Right atrium auricular region (tissue), 2 donors: ENCODE data around the gene CALM1. TPM values are rescaled to one million over a fixed set of nuclear protein-coding genes. Genes with fewer than 3 reads are reported as not detected.

Source experiments
- DNase-seq: peaks from one replicate; pipeline ENCODE4 v3.0.0-alpha.2; 2019; ENCODE audit warnings: low spot score
- H3K27ac ChIP-seq, 2 donors: fragments of 200-600 bp; sonication (generic); 1 replicate in 1 of 2; 2 replicates in 1 of 2; pipeline ENCODE4 v1.5.1; 2016 to 2019
- H3K27me3 ChIP-seq, 2 donors: fragments of 200-600 bp; sonication (generic); one replicate each; pipeline versions ENCODE4 v1.5.1 to v1.6.0; 2017 to 2019
- H3K36me3 ChIP-seq: fragments of 200-600 bp; sonication (generic); one replicate; pipeline ENCODE4 v1.5.1; 2016
- H3K4me1 ChIP-seq, 2 donors: fragments of 200-600 bp; sonication (generic); one replicate each; pipeline versions ENCODE4 v1.5.1 to v1.6.0; 2017 to 2019
- H3K4me3 ChIP-seq, 2 donors: fragments of 200-600 bp; sonication (generic); 1 replicate in 1 of 2; 2 replicates in 1 of 2; pipeline ENCODE4 v1.5.1; 2017 to 2019; ENCODE audit warnings: mild to moderate bottlenecking in 1 of 2, moderate library complexity in 1 of 2
- H3K9me3 ChIP-seq, 2 donors: fragments of 200-600 bp; sonication (generic); one replicate each; pipeline ENCODE4 v1.5.1; 2019
- total RNA-seq, 2 donors: library from RNA; depleted of rRNA; stranded (reverse); fragments of >200 nt; gene quantifications; one replicate each; pipeline ENCODE4 v1.1.0, GENCODE V29; 2016
- TF ChIP-seq, protein P1 (sequence below), 2 donors: fragments of 200-600 bp; sonication (generic); IDR thresholded peaks; one replicate each; pipeline ENCODE4 v1.5.1; 2019; ENCODE audit warnings: antibody characterized with exemption in 2 of 2

Gene CALM1
- total RNA-seq, 2 donors from 2014 or later, result 409 to 443 TPM

DNA sequence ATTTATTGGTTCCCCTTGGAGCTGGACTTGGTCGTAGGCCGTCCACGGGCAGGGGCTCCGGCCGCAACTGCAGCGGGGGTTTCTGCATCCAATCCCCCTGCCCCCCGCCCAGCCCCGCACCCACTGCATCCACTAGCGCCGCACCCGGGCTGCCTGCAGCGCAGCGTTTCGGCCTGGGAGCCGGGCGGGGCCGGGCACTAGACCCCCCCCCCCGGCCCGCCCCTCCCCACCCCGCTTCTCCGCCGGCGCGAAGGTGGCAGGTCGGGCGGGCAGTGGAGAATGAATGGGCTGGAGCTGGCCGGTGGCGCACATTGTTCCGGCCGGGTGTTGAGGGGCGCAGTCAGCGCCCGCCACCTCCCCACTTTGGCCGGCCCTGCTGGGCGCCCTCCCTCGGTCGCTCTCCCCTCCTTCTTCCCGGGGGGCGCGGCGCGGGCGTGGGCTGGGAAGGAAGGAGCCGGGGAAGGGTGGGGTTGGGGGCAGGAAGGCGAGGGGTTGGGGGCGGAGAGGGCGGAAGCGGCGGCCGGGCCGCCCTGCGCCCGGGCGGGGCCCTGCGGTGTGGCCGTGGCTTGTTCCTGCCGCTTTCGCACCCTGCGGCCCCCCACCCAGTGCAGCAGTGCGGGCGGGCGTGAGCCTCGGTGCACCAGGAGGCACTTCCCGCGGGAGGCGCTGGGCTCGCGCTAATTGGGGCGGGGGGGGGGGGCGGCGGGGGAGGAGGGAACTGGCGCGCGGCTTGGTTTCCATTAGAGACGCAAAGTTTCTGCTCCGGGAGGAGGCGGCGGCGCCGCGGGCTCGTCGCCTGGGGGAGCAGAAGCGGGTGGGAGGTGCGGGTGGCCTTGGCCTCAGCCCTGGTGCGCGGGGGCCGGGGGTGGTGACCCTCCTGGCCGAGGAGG is 841 bp downstream of the CALM1 start:
- H3K9me3 ChIP-seq, result no peaks in the 10 kb centered on the region
- no peaks in the 10 kb centered on the region for H3K27me3 ChIP-seq
- H3K27ac ChIP-seq, result peak overlapping the region; percentile 87 to 93
- H3K4me3 ChIP-seq, result peak overlapping the region; percentile 77 to 98
- H3K4me1 ChIP-seq, result peaks cover 0 to 49% of the 10 kb centered on the region in 2 donors
- H3K36me3 ChIP-seq, result peaks cover 29% of the 10 kb centered on the region
- DNase-seq, result no peak
- TF ChIP-seq, protein P1, sequence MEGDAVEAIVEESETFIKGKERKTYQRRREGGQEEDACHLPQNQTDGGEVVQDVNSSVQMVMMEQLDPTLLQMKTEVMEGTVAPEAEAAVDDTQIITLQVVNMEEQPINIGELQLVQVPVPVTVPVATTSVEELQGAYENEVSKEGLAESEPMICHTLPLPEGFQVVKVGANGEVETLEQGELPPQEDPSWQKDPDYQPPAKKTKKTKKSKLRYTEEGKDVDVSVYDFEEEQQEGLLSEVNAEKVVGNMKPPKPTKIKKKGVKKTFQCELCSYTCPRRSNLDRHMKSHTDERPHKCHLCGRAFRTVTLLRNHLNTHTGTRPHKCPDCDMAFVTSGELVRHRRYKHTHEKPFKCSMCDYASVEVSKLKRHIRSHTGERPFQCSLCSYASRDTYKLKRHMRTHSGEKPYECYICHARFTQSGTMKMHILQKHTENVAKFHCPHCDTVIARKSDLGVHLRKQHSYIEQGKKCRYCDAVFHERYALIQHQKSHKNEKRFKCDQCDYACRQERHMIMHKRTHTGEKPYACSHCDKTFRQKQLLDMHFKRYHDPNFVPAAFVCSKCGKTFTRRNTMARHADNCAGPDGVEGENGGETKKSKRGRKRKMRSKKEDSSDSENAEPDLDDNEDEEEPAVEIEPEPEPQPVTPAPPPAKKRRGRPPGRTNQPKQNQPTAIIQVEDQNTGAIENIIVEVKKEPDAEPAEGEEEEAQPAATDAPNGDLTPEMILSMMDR (IDR thresholded peaks at IDR 0.05), result no peak

DNA sequence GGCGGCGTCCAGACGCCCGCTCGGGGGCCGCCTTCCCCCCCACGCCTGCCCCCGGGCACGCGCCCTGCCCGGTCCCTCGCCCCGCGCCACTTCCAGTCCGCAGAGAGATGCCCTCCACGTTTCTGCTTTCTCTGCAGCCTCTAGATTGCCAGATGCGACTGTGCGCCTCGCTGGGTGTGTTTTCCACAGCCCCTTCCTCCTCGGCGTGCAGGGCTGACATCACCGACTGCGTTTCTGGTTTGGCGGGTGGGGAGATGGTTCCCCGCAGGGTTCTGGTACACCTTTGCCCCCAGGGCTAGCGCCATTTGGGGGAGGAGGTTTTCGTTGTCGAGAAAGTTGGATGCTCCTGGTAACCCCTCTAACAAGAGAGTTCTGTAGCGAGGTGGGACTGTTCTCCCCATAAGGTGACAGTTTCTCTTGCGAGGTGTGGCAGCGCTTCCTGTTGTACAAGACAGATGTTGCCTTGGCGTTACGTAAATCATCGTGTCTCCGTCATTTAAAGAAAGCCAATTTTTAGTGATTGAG is 1.5 kb downstream of the CALM1 start:
- DNase-seq, result no peak
- H3K4me1 ChIP-seq, result peaks cover 0 to 57% of the 10 kb centered on the region in 2 donors
- H3K36me3 ChIP-seq, result peaks cover 36% of the 10 kb centered on the region
- H3K27me3 ChIP-seq, result no peaks in the 10 kb centered on the region
- H3K4me3 ChIP-seq, result peak overlapping the region; percentile 77 to 98
- no peaks in the 10 kb centered on the region for H3K9me3 ChIP-seq
- H3K27ac ChIP-seq, result peak overlapping the region; percentile 87 to 93
- TF ChIP-seq, protein P1 (IDR thresholded peaks at IDR 0.05), result no peak

DNA sequence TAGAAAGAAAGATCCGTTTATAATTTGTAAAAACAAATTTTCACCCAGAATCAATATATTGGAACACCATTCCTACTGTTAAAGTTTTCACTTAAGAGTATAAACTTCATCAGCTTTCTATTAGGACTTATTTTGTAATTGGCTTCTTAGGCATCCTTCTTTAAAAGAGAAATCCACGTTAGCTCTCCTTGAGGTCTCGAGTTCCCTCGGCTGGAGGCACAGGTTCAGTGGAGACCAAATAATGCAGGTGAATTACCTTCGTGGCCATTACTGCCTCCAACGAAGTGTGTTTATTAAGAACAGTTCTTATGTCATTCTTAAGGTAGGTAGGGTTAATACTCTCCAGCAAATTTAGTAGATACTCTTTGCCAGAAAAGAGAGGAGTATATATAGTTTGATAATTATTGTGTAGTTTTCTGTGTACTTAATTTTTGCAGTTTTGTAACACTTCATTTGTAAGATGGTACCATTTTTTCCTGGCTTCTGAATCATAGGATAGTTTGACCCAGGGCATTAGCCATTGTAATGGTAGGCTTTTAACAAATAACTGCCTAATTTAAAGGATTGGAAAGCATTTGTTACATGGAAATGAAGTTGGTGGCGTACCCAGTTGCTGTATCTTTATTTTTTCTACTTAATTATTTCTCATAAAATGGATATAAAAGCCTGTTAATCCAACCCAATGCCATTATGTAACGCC is 2.2 kb downstream of the CALM1 start:
- H3K4me3 ChIP-seq, result peak overlapping the region; percentile 77 to 98
- H3K9me3 ChIP-seq, result no peaks in the 10 kb centered on the region
- peaks cover 0 to 57% of the 10 kb centered on the region in 2 donors for H3K4me1 ChIP-seq
- DNase-seq, result no peak
- H3K27ac ChIP-seq, result peak overlapping the region; percentile 87 to 93
- no peaks in the 10 kb centered on the region for H3K27me3 ChIP-seq
- peaks cover 42% of the 10 kb centered on the region for H3K36me3 ChIP-seq
- TF ChIP-seq, protein P1 (IDR thresholded peaks at IDR 0.05), result no peak

DNA sequence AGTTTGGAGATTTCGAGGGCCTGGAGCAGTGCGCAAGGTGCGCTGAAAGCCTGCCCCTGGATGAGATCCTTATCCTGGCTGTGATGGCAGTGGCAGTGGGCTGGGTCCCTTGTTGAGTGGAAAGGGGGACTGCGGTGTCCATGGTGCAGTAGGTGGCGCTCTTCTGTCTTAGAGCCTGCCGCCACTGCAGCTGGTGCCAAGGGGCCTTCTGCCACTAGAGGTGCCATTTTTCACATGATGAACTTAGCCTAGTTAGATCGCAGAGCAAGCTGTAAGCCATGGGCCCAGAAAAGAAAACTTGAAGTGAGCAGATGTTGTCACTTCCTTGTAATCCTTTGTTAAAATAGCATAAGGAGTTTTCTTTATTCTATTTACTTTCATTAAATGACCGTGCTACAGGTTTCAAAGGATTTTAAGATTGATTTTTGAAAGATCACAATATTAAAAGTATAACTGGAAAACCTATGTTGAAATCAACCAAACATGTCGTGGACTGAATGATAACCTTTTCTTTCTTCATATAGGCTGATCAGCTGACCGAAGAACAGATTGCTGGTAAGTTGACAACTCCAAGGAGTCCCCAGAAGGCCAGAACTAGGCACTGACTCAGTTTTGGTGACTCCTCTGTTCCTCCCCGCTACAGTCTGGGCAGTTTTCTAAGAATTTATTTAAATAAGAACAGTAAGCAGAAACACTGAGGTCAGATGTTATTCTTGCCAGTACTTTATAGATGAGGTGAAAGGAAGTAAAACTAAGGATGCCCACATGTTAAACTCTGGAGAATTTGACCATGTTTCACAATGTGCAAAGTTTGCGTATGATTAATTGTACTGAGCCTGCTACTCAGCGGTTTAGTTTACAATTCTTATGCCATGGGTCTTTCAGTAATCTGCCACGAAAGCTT is 3.0 kb downstream of the CALM1 start:
- Histone ChIP-seq H3K4me3 (peak overlapping the region; percentile 77 to 98), H3K36me3 (peaks cover 50% of the 10 kb centered on the region), H3K27me3 (no peaks in the 10 kb centered on the region), H3K4me1 (peaks cover 0 to 57% of the 10 kb centered on the region in 2 donors), H3K27ac (peak overlapping the region; percentile 87 to 93), H3K9me3 (no peaks in the 10 kb centered on the region)
- DNase-seq, result peak; percentile 94
- TF ChIP-seq, protein P1 (IDR thresholded peaks at IDR 0.05), result peak; percentile 94 to 99

DNA sequence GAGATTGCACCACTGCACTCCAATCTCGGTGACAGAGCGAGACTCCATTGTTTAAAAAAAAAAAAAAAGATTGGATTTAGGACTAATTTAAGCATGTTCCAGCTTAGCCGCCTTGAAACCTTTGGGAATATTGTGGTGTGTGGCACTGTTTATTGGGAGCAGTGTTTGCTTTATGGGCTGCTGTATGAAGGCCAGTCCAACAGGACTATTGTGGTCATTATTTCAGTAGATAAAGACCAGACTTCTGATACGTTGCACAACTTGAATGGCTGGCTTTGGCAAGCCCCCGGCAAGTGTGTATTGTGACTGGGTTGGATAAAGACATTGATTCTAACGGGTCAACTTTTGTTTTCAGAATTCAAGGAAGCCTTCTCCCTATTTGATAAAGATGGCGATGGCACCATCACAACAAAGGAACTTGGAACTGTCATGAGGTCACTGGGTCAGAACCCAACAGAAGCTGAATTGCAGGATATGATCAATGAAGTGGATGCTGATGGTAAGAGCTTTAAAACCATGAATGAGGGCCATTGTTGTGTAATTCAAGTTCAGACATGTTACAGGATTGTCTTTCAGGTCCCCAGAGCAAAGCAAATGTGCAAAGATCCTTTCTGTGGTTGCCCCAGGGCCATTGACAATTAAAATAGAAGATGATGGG is 4.2 kb downstream of the CALM1 start:
- peak overlapping the region; percentile 87 to 93 for H3K27ac ChIP-seq
- peaks cover 0 to 57% of the 10 kb centered on the region in 2 donors for H3K4me1 ChIP-seq
- H3K4me3 ChIP-seq, result no peak overlapping the region
- no peaks in the 10 kb centered on the region for H3K27me3 ChIP-seq
- H3K36me3 ChIP-seq, result peaks cover 62% of the 10 kb centered on the region
- TF ChIP-seq, protein P1 (IDR thresholded peaks at IDR 0.05), result no peak
- DNase-seq, result no peak
- no peaks in the 10 kb centered on the region for H3K9me3 ChIP-seq
